H9 (cell line): ENCODE results near the gene GJA10. TPM values are rescaled to one million over a fixed set of nuclear protein-coding genes. Genes with fewer than 3 reads are reported as not detected.

ENCODE experiments used
- DNase-seq: peaks from one replicate; pipeline ENCODE4 v3.0.0-alpha.2; 2017
- H2AFZ ChIP-seq: one replicate; pipeline ENCODE4 v1.6.1; 2013; ENCODE audit warnings: mild to moderate bottlenecking, low read length, control low read depth, moderate library complexity
- H2AK5ac ChIP-seq: 2 replicates; pipeline ENCODE4 v1.6.1; 2013; ENCODE audit warnings: low read length, control low read depth, mixed read lengths; ENCODE audit not compliant: insufficient read length
- H2BK120ac ChIP-seq: one replicate; pipeline ENCODE4 v1.6.1; 2013; ENCODE audit warnings: low read depth, mild to moderate bottlenecking, low read length, control low read depth, inconsistent platforms; ENCODE audit not compliant: poor library complexity, severe bottlenecking
- H2BK12ac ChIP-seq: 2 replicates; pipeline ENCODE4 v1.6.1; 2013; ENCODE audit warnings: low read length, control low read depth, mixed read lengths, low read depth; ENCODE audit not compliant: insufficient read length
- H2BK15ac ChIP-seq: 2 replicates; pipeline ENCODE4 v1.6.1; 2013; ENCODE audit warnings: low read depth, low read length, control low read depth
- H2BK20ac ChIP-seq: one replicate; pipeline ENCODE4 v1.6.1; 2013; ENCODE audit warnings: low read depth, mild to moderate bottlenecking, low read length, control low read depth, inconsistent platforms; ENCODE audit not compliant: poor library complexity, severe bottlenecking
- H2BK5ac ChIP-seq: 2 replicates; pipeline ENCODE4 v1.6.1; 2013; ENCODE audit warnings: low read length, control low read depth, mixed read lengths; ENCODE audit not compliant: insufficient read length
- H3K14ac ChIP-seq: 2 replicates; pipeline ENCODE4 v1.6.1; 2013; ENCODE audit warnings: low read length, control low read depth; ENCODE audit not compliant: insufficient read depth
- H3K18ac ChIP-seq: 2 replicates; pipeline ENCODE4 v1.6.1; 2013; ENCODE audit warnings: low read depth, mild to moderate bottlenecking, mixed read lengths, low read length, control low read depth; ENCODE audit not compliant: insufficient read length
- H3K23ac ChIP-seq: 2 replicates; pipeline ENCODE4 v1.6.1; 2013; ENCODE audit warnings: low read length, control low read depth, mixed read lengths, low read depth; ENCODE audit not compliant: insufficient read length
- H3K23me2 ChIP-seq: 2 replicates; pipeline ENCODE4 v1.6.1; 2013; ENCODE audit warnings: low read depth, mild to moderate bottlenecking, mixed read lengths, low read length, control low read depth; ENCODE audit not compliant: insufficient read length, poor library complexity, severe bottlenecking
- H3K27ac ChIP-seq: 2 replicates; pipeline ENCODE4 v1.5.1; 2013; ENCODE audit warnings: low read length, control low read depth, mixed read lengths, low read depth; ENCODE audit not compliant: insufficient read length
- H3K27me3 ChIP-seq: 2 replicates; pipeline ENCODE4 v1.6.1; 2013; ENCODE audit warnings: low read length, control low read depth, inconsistent platforms; ENCODE audit not compliant: insufficient read depth
- H3K4ac ChIP-seq: 2 replicates; pipeline ENCODE4 v1.6.1; 2013; ENCODE audit warnings: low read depth, mild to moderate bottlenecking, control low read depth, inconsistent platforms, low read length, moderate library complexity
- H3K4me1 ChIP-seq: 2 replicates; pipeline ENCODE4 v1.6.1; 2013; ENCODE audit warnings: low read length, control low read depth, inconsistent platforms; ENCODE audit not compliant: insufficient read depth
- H3K4me2 ChIP-seq: 2 replicates; pipeline ENCODE4 v1.6.1; 2013; ENCODE audit warnings: low read length, control low read depth, mixed read lengths; ENCODE audit not compliant: insufficient read length, insufficient read depth
- H3K56ac ChIP-seq: 2 replicates; pipeline ENCODE4 v1.6.1; 2013; ENCODE audit warnings: low read depth, mild to moderate bottlenecking, mixed read lengths, low read length, control low read depth; ENCODE audit not compliant: insufficient read length
- H3K79me1 ChIP-seq: 2 replicates; pipeline ENCODE4 v1.6.1; 2013; ENCODE audit warnings: low read depth, mild to moderate bottlenecking, moderate library complexity, low read length, control low read depth, inconsistent platforms; ENCODE audit not compliant: insufficient read depth, poor library complexity, severe bottlenecking
- H3K79me2 ChIP-seq: 2 replicates; pipeline ENCODE4 v1.6.1; 2013; ENCODE audit warnings: low read length, control low read depth, inconsistent platforms; ENCODE audit not compliant: insufficient read depth
- H3K9ac ChIP-seq: 2 replicates; pipeline ENCODE4 v1.6.1; 2013; ENCODE audit warnings: low read length, control low read depth, mixed read lengths; ENCODE audit not compliant: insufficient read length; ENCODE audit errors: extremely low read depth
- H3K9me3 ChIP-seq: one replicate; pipeline ENCODE4 v1.6.1; 2013; ENCODE audit warnings: low read depth, low read length, inconsistent platforms; ENCODE audit not compliant: control insufficient read depth
- H3T11ph ChIP-seq: one replicate; pipeline ENCODE4 v1.6.1; 2013; ENCODE audit warnings: mild to moderate bottlenecking, low read length, control low read depth, inconsistent platforms
- H4K20me1 ChIP-seq: one replicate; pipeline ENCODE4 v1.6.1; 2013; ENCODE audit not compliant: control insufficient read depth, insufficient read length, insufficient read depth
- H4K5ac ChIP-seq: 2 replicates; pipeline ENCODE4 v1.6.1; 2013; ENCODE audit warnings: low read depth, mild to moderate bottlenecking, mixed read lengths, low read length, control low read depth; ENCODE audit not compliant: insufficient read length
- H4K8ac ChIP-seq: replicated peaks from 2 replicates; pipeline ENCODE4 v1.6.1; 2013; ENCODE audit warnings: low read length, control low read depth, mixed read lengths, low read depth; ENCODE audit not compliant: insufficient read length
- H4K91ac ChIP-seq: 2 replicates; pipeline ENCODE4 v1.6.1; 2013; ENCODE audit warnings: low read depth, mild to moderate bottlenecking, moderate library complexity, mixed read lengths, low read length, control low read depth; ENCODE audit not compliant: insufficient read length
- H3K27ac Mint-ChIP-seq, 3 experiments: 2 replicates in 2 of 3; 3 replicates in 1 of 3; pipeline ENCODE4 v1.8.0; 2020 to 2021; ENCODE audit warnings: mixed read lengths in 3 of 3, mild to moderate bottlenecking in 1 of 3, moderate library complexity in 1 of 3
- H3K27me3 Mint-ChIP-seq: 2 replicates; pipeline ENCODE4 v1.8.0; 2021; ENCODE audit warnings: low read depth, mild to moderate bottlenecking, moderate library complexity, mixed read lengths
- H3K36me3 Mint-ChIP-seq, 3 experiments: 2 replicates in 2 of 3; 3 replicates in 1 of 3; pipeline ENCODE4 v1.8.0; 2020 to 2021; ENCODE audit warnings: low read depth in 3 of 3, mixed read lengths in 3 of 3; ENCODE audit not compliant: insufficient read depth in 1 of 3
- H3K4me1 Mint-ChIP-seq, 2 experiments: 2 replicates each; pipeline ENCODE4 v1.8.0; 2020; ENCODE audit warnings: mixed read lengths in 2 of 2
- H3K4me3 Mint-ChIP-seq, 2 experiments: 2 replicates in 1 of 2; 3 replicates in 1 of 2; pipeline ENCODE4 v1.8.0; 2020 to 2021; ENCODE audit warnings: mild to moderate bottlenecking in 2 of 2, mixed read lengths in 2 of 2, moderate library complexity in 1 of 2
- H3K9me3 Mint-ChIP-seq, 2 experiments: 2 replicates in 1 of 2; 3 replicates in 1 of 2; pipeline ENCODE4 v1.8.0; 2020; ENCODE audit warnings: mild to moderate bottlenecking in 2 of 2, mixed read lengths in 2 of 2, moderate library complexity in 1 of 2
- CTCF ChIP-seq: fragments of 200-600 bp; sonication (generic); conservative IDR thresholded peaks from 3 replicates; pipeline ENCODE4 v1.8.0; 2021; ENCODE audit warnings: antibody characterized with exemption, mild to moderate bottlenecking
- WGBS: extraction: QIAGEN DNeasy Blood & Tissue Kit; methylation state at CpG from one replicate; pipeline ENCODE4 v1.1.7; 2013; ENCODE audit warnings: missing lambda C conversion rate, low lambda C conversion rate, mixed read lengths; ENCODE audit not compliant: insufficient read length; ENCODE audit errors: extremely low coverage; 5-methylcytosine and 5-hydroxymethylcytosine counted together
- total RNA-seq: library from RNA; stranded (reverse); gene quantifications from 2 replicates; pipeline ENCODE4 v1.2.1, GENCODE V29; 2021

Gene GJA10
- total RNA-seq, 1 experiment from 2014 or later: not detected

DNA sequence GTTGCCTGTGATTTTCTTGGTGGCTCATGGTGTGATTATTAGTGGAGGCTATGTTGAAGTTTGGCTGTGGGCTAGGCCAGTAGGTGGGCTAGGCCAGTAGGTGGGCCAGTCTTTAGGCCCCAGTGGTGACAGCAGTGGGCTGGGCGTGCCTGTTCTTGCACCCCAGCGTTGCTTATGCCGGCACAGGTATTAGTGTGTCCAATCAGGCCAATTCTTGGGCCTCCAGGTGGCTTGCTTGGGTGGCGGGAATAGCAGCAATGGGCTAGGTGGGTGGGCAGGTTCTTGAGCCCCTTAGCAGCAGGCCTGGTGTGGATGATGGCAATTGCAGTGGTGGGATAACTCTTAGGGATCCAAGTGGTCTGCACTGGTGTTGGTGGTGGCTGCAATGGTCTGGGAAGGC, 22.9 kb downstream of the GJA10 start:
- Histone ChIP-seq H4K5ac (no peak overlapping the region), H3K4me2 (no peak overlapping the region), H3K27me3 (no peaks in the 10 kb centered on the region), H3K27ac (no peak overlapping the region), H4K20me1 (no peaks in the 10 kb centered on the region), H2BK15ac (no peak overlapping the region), H3K23me2 (no peaks in the 10 kb centered on the region), H4K8ac (no peak overlapping the region), H3K14ac (no peak overlapping the region), H3K4me1 (no peaks in the 10 kb centered on the region), H3K9me3 (no peaks in the 10 kb centered on the region), H3K56ac (no peak overlapping the region), H2AK5ac (no peak overlapping the region), H3K79me2 (no peaks in the 10 kb centered on the region), H3K9ac (no peak overlapping the region), H2BK12ac (no peak overlapping the region), H3K18ac (no peak overlapping the region), H2BK20ac (no peak overlapping the region), H3K23ac (no peak overlapping the region), H2AFZ (no peak overlapping the region), H3K4ac (no peak overlapping the region), H3T11ph (no peak overlapping the region), H2BK5ac (no peak overlapping the region), H3K79me1 (no peaks in the 10 kb centered on the region), H2BK120ac (no peak overlapping the region), H4K91ac (no peak overlapping the region)
- H3K9me3 Mint-ChIP-seq: peaks cover 3 to 4% of the 10 kb centered on the region in 2 experiments; a peak in 4 of 5 replicates
- DNase-seq: no peak
- H3K4me3 Mint-ChIP-seq: no peak overlapping the region
- H3K27ac Mint-ChIP-seq: no peak overlapping the region
- H3K36me3 Mint-ChIP-seq: peaks cover 0 to 7% (median 0%) of the 10 kb centered on the region in 3 experiments; a peak in 1 of 7 replicates
- no peaks in the 10 kb centered on the region for H3K27me3 Mint-ChIP-seq
- WGBS: no CpG with 5 or more reads among the region's 4 CpGs
- H3K4me1 Mint-ChIP-seq: peaks cover 5 to 7% of the 10 kb centered on the region in 2 experiments
- TF ChIP-seq CTCF: no peak
